ENCODE data around the gene NUPR1.
A peak's percentile ranks its signal among the peaks of the same experiment; 100 is the strongest.

The NUPR1 gene

GRCh38 chr16:28538733-28539596 lies at the start of gene NUPR1:
Gene NUPR1, minus strand, starts transcription at chr16:28538974. Its CDS starts 67 bp downstream, at chr16:28538907.
- no peaks in the 10 kb centered on the region for H3K9me3 ChIP-seq (ENCODE audit: control insufficient read depth, insufficient read depth, low read depth, low read length)
- H3K27ac ChIP-seq (ENCODE audit: extremely low read depth, low read depth, low read length): peak within 1 kb of the TSS; percentile 45; the same call in 1 of the 2 replicates
- CTCF ChIA-PET: no interaction called here
- POLR2A ChIA-PET: interaction anchor here (0.6 kb wide), 2 partner anchors 9 to 49 kb away, joined by 3 to 5 read pairs; no protein-coding TSS in a partner anchor
- H3K4me1 ChIP-seq (ENCODE audit: control insufficient read depth, insufficient read depth, low read length): no peaks in the 10 kb centered on the region
- no peaks in the 10 kb centered on the region for H3K36me3 ChIP-seq (ENCODE audit: control insufficient read depth in 2 of 2, insufficient read depth in 1 of 2, low read length in 2 of 2)
- H3K4me3 ChIP-seq (ENCODE audit: low read depth, low read length): no peak within 1 kb of the TSS
- TF ChIP-seq ZNF394 (tag by site-specific recombination; IDR thresholded peaks at IDR 0.05; ENCODE audit: borderline replicate concordance): peak; percentile 51; the same call in 1 of the 2 replicates
- peak; percentile 74; the same call in 1 of the 2 replicates for TF ChIP-seq SP7 (tag by site-specific recombination; IDR thresholded peaks at IDR 0.05)
- no peak for TF ChIP-seq ZSCAN16 (tag by site-specific recombination; IDR thresholded peaks at IDR 0.05)
- 0 out of 2 replicates have a peak, but pooled peaks have one; percentile 27 for TF ChIP-seq KLF16 (tag by site-specific recombination; IDR thresholded peaks at IDR 0.05)
- TF ChIP-seq SP3 (tag by site-specific recombination; IDR thresholded peaks at IDR 0.05): peak; percentile 49
- no peak for TF ChIP-seq ZNF792 (tag by site-specific recombination; IDR thresholded peaks at IDR 0.05)
- TF ChIP-seq ZSCAN5A (tag by site-specific recombination; IDR thresholded peaks at IDR 0.05): 0 out of 2 replicates have a peak, but pooled peaks have one; percentile 7
- TF ChIP-seq ZBTB20 (tag by site-specific recombination; IDR thresholded peaks at IDR 0.05): peak; percentile 25; the same call in 1 of the 2 replicates
- no peak for TF ChIP-seq ZNF433 (tag by site-specific recombination; IDR thresholded peaks at IDR 0.05; ENCODE audit: low read depth)
- TF ChIP-seq ZNF324 (tag by site-specific recombination; IDR thresholded peaks at IDR 0.05): no peak
- peak; percentile 59 for TF ChIP-seq ZNF335 (tag by site-specific recombination; conservative IDR thresholded peaks at IDR 0.05)
- peak; percentile 66 for TF ChIP-seq ZEB2 (tag by site-specific recombination; IDR thresholded peaks at IDR 0.05)
- no peak for TF ChIP-seq GLIS2 (tag by site-specific recombination; IDR thresholded peaks at IDR 0.05)
- TF ChIP-seq ZNF610 (tag by site-specific recombination; IDR thresholded peaks at IDR 0.05; ENCODE audit: borderline replicate concordance): no peak
- no peak for TF ChIP-seq ZNF223 (tag by site-specific recombination; IDR thresholded peaks at IDR 0.05)
- TF ChIP-seq, protein P1, sequence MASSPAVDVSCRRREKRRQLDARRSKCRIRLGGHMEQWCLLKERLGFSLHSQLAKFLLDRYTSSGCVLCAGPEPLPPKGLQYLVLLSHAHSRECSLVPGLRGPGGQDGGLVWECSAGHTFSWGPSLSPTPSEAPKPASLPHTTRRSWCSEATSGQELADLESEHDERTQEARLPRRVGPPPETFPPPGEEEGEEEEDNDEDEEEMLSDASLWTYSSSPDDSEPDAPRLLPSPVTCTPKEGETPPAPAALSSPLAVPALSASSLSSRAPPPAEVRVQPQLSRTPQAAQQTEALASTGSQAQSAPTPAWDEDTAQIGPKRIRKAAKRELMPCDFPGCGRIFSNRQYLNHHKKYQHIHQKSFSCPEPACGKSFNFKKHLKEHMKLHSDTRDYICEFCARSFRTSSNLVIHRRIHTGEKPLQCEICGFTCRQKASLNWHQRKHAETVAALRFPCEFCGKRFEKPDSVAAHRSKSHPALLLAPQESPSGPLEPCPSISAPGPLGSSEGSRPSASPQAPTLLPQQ (tag by site-specific recombination; IDR thresholded peaks at IDR 0.05): peak; percentile 59
- peak; percentile 92 for TF ChIP-seq ZBTB48 (tag by site-specific recombination; IDR thresholded peaks at IDR 0.05)
- TF ChIP-seq ZFP69B (tag by site-specific recombination; IDR thresholded peaks at IDR 0.05): peak; percentile 67; the same call in 1 of the 2 replicates
- no peak for TF ChIP-seq ZNF133 (tag by site-specific recombination; IDR thresholded peaks at IDR 0.05)
- TF ChIP-seq PRDM10 (tag by site-specific recombination; IDR thresholded peaks at IDR 0.05): peak; percentile 74
- peak; percentile 44; the same call in 1 of the 2 replicates for TF ChIP-seq RBAK (tag by site-specific recombination; IDR thresholded peaks at IDR 0.05)
- TF ChIP-seq ZNF645 (tag by site-specific recombination; IDR thresholded peaks at IDR 0.05): 0 out of 2 replicates have a peak, but pooled peaks have one; percentile 33
- peak; percentile 54 for TF ChIP-seq ZNF366 (tag by site-specific recombination; conservative IDR thresholded peaks at IDR 0.05)
- no peak for TF ChIP-seq ZNF48 (tag by site-specific recombination; IDR thresholded peaks at IDR 0.05)
- TF ChIP-seq ZBTB8A (tag by site-specific recombination; IDR thresholded peaks at IDR 0.05): peak; percentile 72
- peak; percentile 33; the same call in 1 of the 2 replicates for TF ChIP-seq ZIC2 (tag by site-specific recombination; IDR thresholded peaks at IDR 0.05)
- TF ChIP-seq PATZ1 (tag by site-specific recombination; IDR thresholded peaks at IDR 0.05): peak; percentile 59
- peak; percentile 56 for TF ChIP-seq ZNF24 (tag by site-specific recombination; IDR thresholded peaks at IDR 0.05)
- no peak for TF ChIP-seq ZNF658 (tag by site-specific recombination; IDR thresholded peaks at IDR 0.05)

All from HEK293 (cell line).